Measurements from ENCODE around the gene SYT3. TPM values are rescaled to one million over a fixed set of nuclear protein-coding genes. Genes with fewer than 3 reads are reported as not detected.
A peak's percentile ranks its signal among the peaks of the same experiment; 100 is the strongest.

The SYT3 gene, protein sequence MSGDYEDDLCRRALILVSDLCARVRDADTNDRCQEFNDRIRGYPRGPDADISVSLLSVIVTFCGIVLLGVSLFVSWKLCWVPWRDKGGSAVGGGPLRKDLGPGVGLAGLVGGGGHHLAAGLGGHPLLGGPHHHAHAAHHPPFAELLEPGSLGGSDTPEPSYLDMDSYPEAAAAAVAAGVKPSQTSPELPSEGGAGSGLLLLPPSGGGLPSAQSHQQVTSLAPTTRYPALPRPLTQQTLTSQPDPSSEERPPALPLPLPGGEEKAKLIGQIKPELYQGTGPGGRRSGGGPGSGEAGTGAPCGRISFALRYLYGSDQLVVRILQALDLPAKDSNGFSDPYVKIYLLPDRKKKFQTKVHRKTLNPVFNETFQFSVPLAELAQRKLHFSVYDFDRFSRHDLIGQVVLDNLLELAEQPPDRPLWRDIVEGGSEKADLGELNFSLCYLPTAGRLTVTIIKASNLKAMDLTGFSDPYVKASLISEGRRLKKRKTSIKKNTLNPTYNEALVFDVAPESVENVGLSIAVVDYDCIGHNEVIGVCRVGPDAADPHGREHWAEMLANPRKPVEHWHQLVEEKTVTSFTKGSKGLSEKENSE
- total RNA-seq (not detected), polyA plus RNA-seq (not detected)

DNA sequence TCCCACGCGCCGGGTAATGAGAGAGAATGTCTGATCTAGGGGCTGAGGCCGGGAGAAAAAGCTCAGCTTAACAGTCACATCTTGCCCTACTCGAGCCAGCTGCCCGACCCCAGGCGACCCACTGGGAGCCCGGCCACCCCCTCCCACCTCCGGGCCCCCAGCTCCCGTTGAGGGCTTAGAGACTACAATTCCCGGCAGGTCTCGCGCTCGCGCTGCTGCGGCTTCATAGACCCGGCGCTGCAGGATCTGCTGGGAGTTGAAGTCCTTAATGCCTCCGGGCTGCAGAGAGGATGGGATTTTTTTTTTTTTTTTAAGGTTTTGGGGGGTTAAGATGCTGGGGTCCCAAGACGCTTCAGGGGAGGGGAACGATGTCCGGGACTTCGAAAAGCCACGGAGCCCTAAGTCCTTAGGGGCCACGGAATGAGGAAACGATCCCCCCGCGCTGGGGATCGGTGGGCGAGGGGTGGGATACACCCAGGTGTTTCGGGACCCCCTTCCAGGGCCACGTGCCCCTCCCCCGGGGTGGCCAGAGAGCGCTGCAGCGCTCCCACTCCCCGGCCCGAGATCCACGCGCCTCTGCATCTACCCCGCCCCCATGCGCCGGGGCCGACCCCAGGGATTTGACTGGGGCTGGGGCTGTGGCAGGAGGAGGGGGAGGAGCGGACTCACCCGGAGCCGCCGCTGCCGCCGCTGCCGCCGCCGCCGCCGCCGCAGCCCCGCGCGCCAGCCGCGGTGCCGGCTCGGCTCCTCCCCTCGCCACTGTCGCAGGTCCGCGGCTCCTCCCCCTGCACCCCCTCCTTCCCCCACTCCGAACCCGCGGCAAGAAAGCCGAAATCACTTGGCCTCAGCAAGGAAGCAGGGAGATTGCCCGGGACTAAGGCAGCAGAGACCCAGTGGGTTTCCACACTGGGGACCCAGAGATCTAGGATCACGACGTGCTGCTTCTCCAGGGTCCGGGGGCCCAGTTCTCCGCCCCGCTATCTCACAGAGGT, at the start of gene SYT3:
TSS of gene SYT3 (minus strand) at position 761 of the 992 bp plus-strand sequence. CDS start 2,470 bp downstream, outside the sequence.
- Histone ChIP-seq H3K36me3 (ENCODE audit: control insufficient read depth in 4 of 4, insufficient read depth in 3 of 4, low read depth in 1 of 4, low read length in 3 of 4) (no peaks in the 10 kb centered on the region), H3K4me1 (ENCODE audit: control insufficient read depth in 4 of 4, insufficient read depth in 4 of 4, low read length in 3 of 4) (no peaks in the 10 kb centered on the region), H3K27ac (ENCODE audit: low read depth in 1 of 2, low read length in 2 of 2) (no peak within 1 kb of the TSS), H3K9me3 (ENCODE audit: control insufficient read depth in 4 of 4, low read length in 3 of 4) (peaks cover 0 to 9% (median 2%) of the 10 kb centered on the region in 4 donors), H3K4me3 (ENCODE audit: low read depth in 1 of 3, low read length in 3 of 3) (peak within 1 kb of the TSS in 1 of 3 donors; percentile 20), H3K9ac (ENCODE audit: low read depth in 1 of 2, low read length in 2 of 2) (no peak within 1 kb of the TSS), H3K27me3 (ENCODE audit: control insufficient read depth in 4 of 4, insufficient read depth in 4 of 4, low read length in 3 of 4) (peaks cover 0 to 8% (median 2%) of the 10 kb centered on the region in 4 donors)
- no peak for DNase-seq (ENCODE audit: low spot score)
- no peak for TF ChIP-seq TAF1 (conservative IDR thresholded peaks at IDR 0.05)
- TF ChIP-seq EGR1 (IDR thresholded peaks at IDR 0.05; ENCODE audit: low read depth in 2 of 2) = no peak
- TF ChIP-seq, protein P1, sequence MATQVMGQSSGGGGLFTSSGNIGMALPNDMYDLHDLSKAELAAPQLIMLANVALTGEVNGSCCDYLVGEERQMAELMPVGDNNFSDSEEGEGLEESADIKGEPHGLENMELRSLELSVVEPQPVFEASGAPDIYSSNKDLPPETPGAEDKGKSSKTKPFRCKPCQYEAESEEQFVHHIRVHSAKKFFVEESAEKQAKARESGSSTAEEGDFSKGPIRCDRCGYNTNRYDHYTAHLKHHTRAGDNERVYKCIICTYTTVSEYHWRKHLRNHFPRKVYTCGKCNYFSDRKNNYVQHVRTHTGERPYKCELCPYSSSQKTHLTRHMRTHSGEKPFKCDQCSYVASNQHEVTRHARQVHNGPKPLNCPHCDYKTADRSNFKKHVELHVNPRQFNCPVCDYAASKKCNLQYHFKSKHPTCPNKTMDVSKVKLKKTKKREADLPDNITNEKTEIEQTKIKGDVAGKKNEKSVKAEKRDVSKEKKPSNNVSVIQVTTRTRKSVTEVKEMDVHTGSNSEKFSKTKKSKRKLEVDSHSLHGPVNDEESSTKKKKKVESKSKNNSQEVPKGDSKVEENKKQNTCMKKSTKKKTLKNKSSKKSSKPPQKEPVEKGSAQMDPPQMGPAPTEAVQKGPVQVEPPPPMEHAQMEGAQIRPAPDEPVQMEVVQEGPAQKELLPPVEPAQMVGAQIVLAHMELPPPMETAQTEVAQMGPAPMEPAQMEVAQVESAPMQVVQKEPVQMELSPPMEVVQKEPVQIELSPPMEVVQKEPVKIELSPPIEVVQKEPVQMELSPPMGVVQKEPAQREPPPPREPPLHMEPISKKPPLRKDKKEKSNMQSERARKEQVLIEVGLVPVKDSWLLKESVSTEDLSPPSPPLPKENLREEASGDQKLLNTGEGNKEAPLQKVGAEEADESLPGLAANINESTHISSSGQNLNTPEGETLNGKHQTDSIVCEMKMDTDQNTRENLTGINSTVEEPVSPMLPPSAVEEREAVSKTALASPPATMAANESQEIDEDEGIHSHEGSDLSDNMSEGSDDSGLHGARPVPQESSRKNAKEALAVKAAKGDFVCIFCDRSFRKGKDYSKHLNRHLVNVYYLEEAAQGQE (IDR thresholded peaks at IDR 0.05) = no peak
- TF ChIP-seq, protein P2, sequence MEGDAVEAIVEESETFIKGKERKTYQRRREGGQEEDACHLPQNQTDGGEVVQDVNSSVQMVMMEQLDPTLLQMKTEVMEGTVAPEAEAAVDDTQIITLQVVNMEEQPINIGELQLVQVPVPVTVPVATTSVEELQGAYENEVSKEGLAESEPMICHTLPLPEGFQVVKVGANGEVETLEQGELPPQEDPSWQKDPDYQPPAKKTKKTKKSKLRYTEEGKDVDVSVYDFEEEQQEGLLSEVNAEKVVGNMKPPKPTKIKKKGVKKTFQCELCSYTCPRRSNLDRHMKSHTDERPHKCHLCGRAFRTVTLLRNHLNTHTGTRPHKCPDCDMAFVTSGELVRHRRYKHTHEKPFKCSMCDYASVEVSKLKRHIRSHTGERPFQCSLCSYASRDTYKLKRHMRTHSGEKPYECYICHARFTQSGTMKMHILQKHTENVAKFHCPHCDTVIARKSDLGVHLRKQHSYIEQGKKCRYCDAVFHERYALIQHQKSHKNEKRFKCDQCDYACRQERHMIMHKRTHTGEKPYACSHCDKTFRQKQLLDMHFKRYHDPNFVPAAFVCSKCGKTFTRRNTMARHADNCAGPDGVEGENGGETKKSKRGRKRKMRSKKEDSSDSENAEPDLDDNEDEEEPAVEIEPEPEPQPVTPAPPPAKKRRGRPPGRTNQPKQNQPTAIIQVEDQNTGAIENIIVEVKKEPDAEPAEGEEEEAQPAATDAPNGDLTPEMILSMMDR (IDR thresholded peaks at IDR 0.05; ENCODE audit: low read depth, low read length, missing input control) = no peak
- WGBS = 6% methylated on average over 76 of the region's 76 CpGs

DNA sequence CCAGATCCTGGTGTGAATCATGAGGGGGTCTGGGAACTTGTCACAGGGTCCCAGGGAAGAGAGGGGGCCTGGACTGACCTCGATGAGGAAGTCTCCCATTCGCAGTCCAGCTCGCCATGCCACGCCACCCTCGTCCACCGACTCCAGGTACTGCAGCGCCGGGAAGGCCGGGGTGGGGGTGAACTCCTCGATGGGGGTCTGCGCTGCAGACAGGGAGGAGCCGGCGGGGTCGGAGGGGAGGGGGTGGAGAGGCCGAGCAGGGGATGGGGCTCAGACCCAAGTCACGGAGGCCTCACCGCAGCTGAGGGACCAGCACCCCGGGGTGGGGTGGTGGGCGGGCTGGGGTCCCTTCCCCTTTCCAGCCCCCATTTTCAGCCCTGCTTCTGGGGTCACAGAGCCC, 49.1 kb upstream of the SYT3 start:
- Histone ChIP-seq H3K36me3 (ENCODE audit: control insufficient read depth in 4 of 4, insufficient read depth in 3 of 4, low read depth in 1 of 4, low read length in 3 of 4) (no peaks in the 10 kb centered on the region), H3K4me1 (ENCODE audit: control insufficient read depth in 4 of 4, insufficient read depth in 4 of 4, low read length in 3 of 4) (no peaks in the 10 kb centered on the region), H3K27me3 (ENCODE audit: control insufficient read depth in 4 of 4, insufficient read depth in 4 of 4, low read length in 3 of 4) (peaks cover 0 to 14% (median 3%) of the 10 kb centered on the region in 4 donors), H3K9ac (ENCODE audit: low read depth in 1 of 2, low read length in 2 of 2) (no peak overlapping the region), H3K27ac (ENCODE audit: low read depth in 1 of 2, low read length in 2 of 2) (no peak overlapping the region), H3K4me3 (ENCODE audit: low read depth in 1 of 3, low read length in 3 of 3) (no peak overlapping the region), H3K9me3 (ENCODE audit: control insufficient read depth in 4 of 4, low read length in 3 of 4) (no peaks in the 10 kb centered on the region)
- 61% methylated on average over 19 of the region's 19 CpGs for WGBS
- TF ChIP-seq RAD21 (IDR thresholded peaks at IDR 0.05) (no peak), SP1 (IDR thresholded peaks at IDR 0.05) (no peak)
- TF ChIP-seq, protein P1 (IDR thresholded peaks at IDR 0.05) = no peak
- no peak for DNase-seq (ENCODE audit: low spot score)
